Measurements from ENCODE around the gene NIPBL.
"Not testable (repeated sequence)": the region's sequence is repeated elsewhere in the genome, so short reads cannot be mapped to it uniquely, and the experiment has no call there.

The NIPBL gene

DNA sequence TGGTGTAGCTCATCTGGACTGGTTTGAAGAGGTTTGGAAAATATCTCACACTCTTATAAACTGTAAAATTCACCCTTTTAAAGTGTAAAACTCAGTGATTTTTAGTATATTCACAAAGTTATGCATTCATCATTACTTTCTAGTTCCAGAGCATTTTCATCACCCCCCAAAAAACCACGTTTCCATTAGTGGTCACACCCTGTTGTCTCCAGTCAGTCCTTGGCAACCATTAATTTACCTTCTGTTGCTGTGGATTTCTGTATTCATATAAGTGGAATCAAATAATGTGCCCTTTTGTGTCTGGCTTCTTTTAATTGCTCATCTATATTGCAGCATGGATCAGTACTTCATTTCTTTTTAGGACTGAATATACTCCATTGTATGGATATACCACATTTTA, 18.4 kb downstream of the NIPBL start:
- H3K4me3 ChIP-seq (replicated peaks; ENCODE audit: low read depth, low read length), result no peak overlapping the region
- TF ChIP-seq, protein P1, sequence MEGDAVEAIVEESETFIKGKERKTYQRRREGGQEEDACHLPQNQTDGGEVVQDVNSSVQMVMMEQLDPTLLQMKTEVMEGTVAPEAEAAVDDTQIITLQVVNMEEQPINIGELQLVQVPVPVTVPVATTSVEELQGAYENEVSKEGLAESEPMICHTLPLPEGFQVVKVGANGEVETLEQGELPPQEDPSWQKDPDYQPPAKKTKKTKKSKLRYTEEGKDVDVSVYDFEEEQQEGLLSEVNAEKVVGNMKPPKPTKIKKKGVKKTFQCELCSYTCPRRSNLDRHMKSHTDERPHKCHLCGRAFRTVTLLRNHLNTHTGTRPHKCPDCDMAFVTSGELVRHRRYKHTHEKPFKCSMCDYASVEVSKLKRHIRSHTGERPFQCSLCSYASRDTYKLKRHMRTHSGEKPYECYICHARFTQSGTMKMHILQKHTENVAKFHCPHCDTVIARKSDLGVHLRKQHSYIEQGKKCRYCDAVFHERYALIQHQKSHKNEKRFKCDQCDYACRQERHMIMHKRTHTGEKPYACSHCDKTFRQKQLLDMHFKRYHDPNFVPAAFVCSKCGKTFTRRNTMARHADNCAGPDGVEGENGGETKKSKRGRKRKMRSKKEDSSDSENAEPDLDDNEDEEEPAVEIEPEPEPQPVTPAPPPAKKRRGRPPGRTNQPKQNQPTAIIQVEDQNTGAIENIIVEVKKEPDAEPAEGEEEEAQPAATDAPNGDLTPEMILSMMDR (IDR thresholded peaks at IDR 0.05; ENCODE audit: low read length, missing control alignments), result no peak

DNA sequence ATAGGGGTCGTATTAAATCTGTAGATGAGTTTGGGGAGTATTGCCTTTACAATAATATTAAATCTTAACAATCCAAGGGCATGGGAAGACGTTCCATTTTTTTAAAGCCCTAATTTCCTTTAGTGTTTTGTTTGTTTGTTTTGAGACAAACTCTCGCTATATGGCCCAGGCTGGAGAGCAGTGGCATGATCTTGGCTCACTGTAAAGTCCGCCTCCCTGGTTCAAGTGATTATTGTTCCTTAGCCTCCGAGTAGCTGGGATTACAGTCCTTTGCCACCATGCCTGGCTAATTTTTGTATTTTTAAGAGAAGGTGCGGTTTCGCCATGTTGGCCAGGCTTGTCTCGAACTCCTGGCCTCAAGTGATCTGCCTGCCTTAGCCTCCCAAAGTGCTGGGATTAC, 19.9 kb downstream of the NIPBL start:
- H3K4me3 ChIP-seq (replicated peaks; ENCODE audit: low read depth, low read length), result no peak overlapping the region
- DNase-seq (ENCODE audit: low read depth), result no peak
- TF ChIP-seq, protein P1 (IDR thresholded peaks at IDR 0.05; ENCODE audit: low read length, missing control alignments), result no peak

More for the DNA sequence above, 18.4 kb downstream of the NIPBL start:
- DNase-seq (ENCODE audit: low read depth), result no peak

DNA sequence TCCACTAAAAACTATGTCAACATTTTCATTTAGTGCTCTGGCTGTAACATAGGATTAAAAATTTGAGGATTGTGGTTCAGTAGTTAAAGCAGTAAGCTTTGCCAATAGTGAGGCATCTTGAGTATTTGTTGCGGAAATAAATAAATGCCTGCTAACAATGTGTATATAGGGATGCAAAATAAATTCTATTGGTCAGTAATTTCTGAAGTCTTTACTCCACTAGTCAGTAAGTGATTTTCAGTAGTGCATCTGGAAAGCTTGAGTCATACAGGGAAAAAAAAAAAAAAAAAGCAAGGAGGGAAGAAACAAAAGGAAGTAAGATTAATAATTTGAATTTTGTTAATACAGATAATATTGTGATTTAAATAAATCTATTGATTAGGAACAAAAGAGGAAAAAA, 21.0 kb downstream of the NIPBL start:
- TF ChIP-seq, protein P1 (IDR thresholded peaks at IDR 0.05; ENCODE audit: low read length, missing control alignments), result no peak
- peak; percentile 52 for DNase-seq (ENCODE audit: low read depth)
- no peak overlapping the region for H3K4me3 ChIP-seq (replicated peaks; ENCODE audit: low read depth, low read length)

DNA sequence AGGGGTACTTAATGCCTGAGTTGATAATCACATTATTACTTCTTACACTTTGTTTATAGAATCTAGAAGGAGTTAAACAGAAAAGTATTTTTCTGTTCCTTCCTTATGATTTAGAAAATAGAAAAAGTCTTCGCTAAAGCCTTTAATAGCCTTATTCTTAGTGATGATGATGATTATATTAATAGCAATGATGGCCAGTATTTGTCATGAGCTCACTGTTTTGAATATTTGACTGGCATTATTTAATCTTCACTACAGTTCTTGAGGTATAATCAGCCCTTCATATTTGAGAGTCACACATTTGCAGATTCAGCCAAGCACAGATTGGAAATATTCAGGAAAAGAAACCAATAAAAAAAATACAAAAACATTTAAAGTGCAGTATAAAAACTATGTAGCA, 23.3 kb downstream of the NIPBL start:
- no peak for DNase-seq (ENCODE audit: low read depth)
- TF ChIP-seq, protein P1 (IDR thresholded peaks at IDR 0.05; ENCODE audit: low read length, missing control alignments), result no peak
- H3K4me3 ChIP-seq (replicated peaks; ENCODE audit: low read depth, low read length), result no peak overlapping the region

GRCh38 chr5:36900283-36900682, 23.7 kb downstream of the NIPBL start:
- TF ChIP-seq, protein P1 (IDR thresholded peaks at IDR 0.05; ENCODE audit: low read length, missing control alignments), result no peak
- H3K4me3 ChIP-seq (replicated peaks; ENCODE audit: low read depth, low read length), result no peak overlapping the region
- no peak for DNase-seq (ENCODE audit: low read depth)

DNA sequence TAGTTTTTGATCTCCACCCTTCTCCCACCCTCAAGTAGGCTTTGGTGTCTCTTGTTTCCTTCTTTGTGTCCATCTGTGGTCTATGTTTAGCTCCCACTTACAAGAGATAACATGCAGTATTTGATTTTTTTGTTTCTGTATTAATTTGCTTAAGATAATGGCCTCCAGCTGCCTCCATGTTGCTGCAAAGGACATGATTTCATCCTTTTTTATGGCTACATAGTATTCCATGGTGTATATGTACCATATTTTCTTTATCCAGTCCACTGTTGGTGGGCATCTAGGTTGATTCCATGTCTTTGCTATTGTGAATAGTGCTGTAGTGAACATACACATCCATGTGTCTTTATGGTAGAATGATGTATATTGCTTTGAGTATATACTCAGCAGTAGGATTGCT, 24.5 kb downstream of the NIPBL start:
- not testable (repeated sequence) for H3K4me3 ChIP-seq (replicated peaks; ENCODE audit: low read depth, low read length); DNase-seq (ENCODE audit: low read depth)

- TF ChIP-seq, protein P1 (IDR thresholded peaks at IDR 0.05; ENCODE audit: low read length, missing control alignments), result no peak
- no peak for DNase-seq (ENCODE audit: low read depth)
- no peak overlapping the region for H3K4me3 ChIP-seq (replicated peaks; ENCODE audit: low read depth, low read length)
These were observed 25.3 kb downstream of the NIPBL start for GRCh38 chr5:36901856-36902255.

Measured in fibroblast of pulmonary artery (primary cell).